Fibroblast of lung (primary cell): Measurements from ENCODE around the gene CHST8.

Experiments used
- EZH2 ChIP-seq: IDR thresholded peaks from 2 replicates; pipeline ENCODE4 v1.5.1; 2012; ENCODE audit warnings: low read length, control low read depth, mild to moderate bottlenecking; ENCODE audit errors: missing control alignments
- TF ChIP-seq, protein P1 (sequence below), 2 donors: IDR thresholded peaks in 1 of 2; conservative IDR thresholded peaks in 1 of 2; 1 replicate in 1 of 2; 2 replicates in 1 of 2; pipeline ENCODE4 v1.5.1; 2011 to 2012; ENCODE audit warnings: low read length in 2 of 2, control low read depth in 1 of 2, inconsistent platforms in 1 of 2, low read depth in 1 of 2, mild to moderate bottlenecking in 1 of 2

DNA sequence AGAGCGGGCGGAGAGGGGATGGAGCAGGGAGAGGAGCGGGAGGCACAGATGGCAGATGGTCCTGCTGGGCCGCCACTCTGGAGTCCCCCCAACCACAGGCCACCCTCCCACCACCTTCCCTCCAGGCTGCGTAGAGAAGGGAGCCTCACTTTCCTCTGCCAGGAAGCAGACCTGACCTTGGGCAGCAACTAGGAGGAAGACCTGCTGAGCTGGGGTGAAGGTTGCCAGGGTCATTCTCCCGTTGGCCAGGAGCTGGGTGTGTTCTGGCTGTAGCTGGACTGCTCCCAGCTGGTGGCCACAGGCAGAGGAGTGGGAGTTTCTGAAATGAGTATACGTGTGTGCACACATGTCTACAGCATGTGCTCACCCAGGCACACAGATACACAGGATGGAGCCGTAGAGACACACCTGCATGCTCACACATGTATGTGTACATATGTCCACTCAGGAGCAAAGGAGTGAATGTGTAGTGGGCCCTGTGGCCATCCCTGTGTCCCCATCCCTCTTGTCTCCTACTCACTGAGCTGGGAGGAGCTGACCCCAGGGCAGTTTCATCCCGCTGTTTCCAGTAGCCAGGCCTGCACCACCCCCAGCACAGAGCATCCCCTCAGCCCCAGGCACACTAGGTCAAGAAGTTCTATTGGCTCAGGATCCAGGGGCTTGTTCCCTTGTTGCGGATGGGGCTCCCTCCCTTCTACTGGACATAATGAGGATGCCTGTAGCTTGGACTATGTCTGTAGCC, 53.0 kb downstream of the CHST8 start:
- no peak for TF ChIP-seq EZH2
- TF ChIP-seq, protein P1, sequence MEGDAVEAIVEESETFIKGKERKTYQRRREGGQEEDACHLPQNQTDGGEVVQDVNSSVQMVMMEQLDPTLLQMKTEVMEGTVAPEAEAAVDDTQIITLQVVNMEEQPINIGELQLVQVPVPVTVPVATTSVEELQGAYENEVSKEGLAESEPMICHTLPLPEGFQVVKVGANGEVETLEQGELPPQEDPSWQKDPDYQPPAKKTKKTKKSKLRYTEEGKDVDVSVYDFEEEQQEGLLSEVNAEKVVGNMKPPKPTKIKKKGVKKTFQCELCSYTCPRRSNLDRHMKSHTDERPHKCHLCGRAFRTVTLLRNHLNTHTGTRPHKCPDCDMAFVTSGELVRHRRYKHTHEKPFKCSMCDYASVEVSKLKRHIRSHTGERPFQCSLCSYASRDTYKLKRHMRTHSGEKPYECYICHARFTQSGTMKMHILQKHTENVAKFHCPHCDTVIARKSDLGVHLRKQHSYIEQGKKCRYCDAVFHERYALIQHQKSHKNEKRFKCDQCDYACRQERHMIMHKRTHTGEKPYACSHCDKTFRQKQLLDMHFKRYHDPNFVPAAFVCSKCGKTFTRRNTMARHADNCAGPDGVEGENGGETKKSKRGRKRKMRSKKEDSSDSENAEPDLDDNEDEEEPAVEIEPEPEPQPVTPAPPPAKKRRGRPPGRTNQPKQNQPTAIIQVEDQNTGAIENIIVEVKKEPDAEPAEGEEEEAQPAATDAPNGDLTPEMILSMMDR (conservative IDR thresholded peaks at IDR 0.05 in 1 of 2, IDR thresholded peaks at IDR 0.05 in 1 of 2; ENCODE audit: low read depth in 1 of 2, low read length in 2 of 2): no peak
